HepG2 (cell line): Measurements from ENCODE around the gene UBASH3A. TPM values are rescaled to one million over a fixed set of nuclear protein-coding genes. Genes with fewer than 3 reads are reported as not detected.

ENCODE experiments used
- ATAC-seq: fragments of 200-7000 bp; cut with Tn5 transposase; 3 replicates; pipeline ENCODE4 v1.9.1; 2020; ENCODE audit warnings: mild to moderate bottlenecking, moderate library complexity
- BruUV-seq: library from RNA; stranded (reverse); fragments of 400-500 nt; replicated peaks from 2 replicates; lab custom pipeline; 2021; lab: Mats Ljungman, UMichigan
- CTCF ChIA-PET: fragments of 300-600 bp; formaldehyde crosslinking; extraction: SDS; loops from one replicate; lab custom pipeline; 2021; ENCODE audit warnings: low total read pairs, inconsistent platforms, low intra/inter-chr PET ratio; lab: Yijun Ruan, JAX
- POLR2A ChIA-PET: fragments of 350-600 bp; sonication (Branson Sonifier 250); formaldehyde crosslinking; loops from one replicate; lab custom pipeline; 2020; ENCODE audit warnings: antibody characterized with exemption, inconsistent platforms; lab: Yijun Ruan, JAX
- DNase-seq: peaks from one replicate; pipeline ENCODE4 v3.0.0-alpha.2; 2015; ENCODE audit warnings: low spot score
- FAIRE-seq: peaks from 3 replicates; lab custom pipeline; 2011; peaks lifted over from hg19 to GRCh38; lab: Jason Lieb, UNC
- H2AFZ ChIP-seq: one replicate; pipeline ENCODE4 v1.6.1; 2011; ENCODE audit warnings: low read length, inconsistent platforms
- H3K27ac ChIP-seq: fragments of 300-600 bp; 3 replicates; pipeline ENCODE4 v1.8.0; 2011; ENCODE audit warnings: mixed run types, mild to moderate bottlenecking, mixed read lengths, low read length, inconsistent platforms; ENCODE audit not compliant: insufficient read depth; ENCODE audit errors: extremely low read length
- H3K27me3 ChIP-seq, 2 experiments: fragments of 200-600 bp in 1 of 2; 2 replicates in 1 of 2; 3 replicates in 1 of 2; pipeline versions ENCODE4 v1.6.0 to v1.8.0; 2011; ENCODE audit warnings: low read length in 2 of 2, mild to moderate bottlenecking in 2 of 2, moderate library complexity in 2 of 2, inconsistent platforms in 1 of 2; ENCODE audit not compliant: insufficient read depth in 2 of 2, control insufficient read depth in 1 of 2
- H3K36me3 ChIP-seq, 2 experiments: fragments of 200-600 bp in 1 of 2; replicated peaks in 1 of 2; 2 replicates in 1 of 2; 3 replicates in 1 of 2; pipeline versions ENCODE4 v1.5.1 to v1.8.0; 2011; ENCODE audit warnings: low read length in 2 of 2, inconsistent platforms in 1 of 2; ENCODE audit not compliant: insufficient read depth in 2 of 2, control insufficient read depth in 1 of 2
- H3K4me1 ChIP-seq: 2 replicates; pipeline ENCODE4 v1.5.1; 2012; ENCODE audit warnings: low read length, inconsistent platforms; ENCODE audit not compliant: insufficient read depth
- H3K4me2 ChIP-seq: 2 replicates; pipeline ENCODE4 v1.6.0; 2011; ENCODE audit warnings: low read depth, low read length, inconsistent platforms
- H3K4me3 ChIP-seq, 3 experiments: fragments of 200-600 bp in 1 of 3; sonication (generic), shearing (Covaris generic) in 1 of 3; replicated peaks in 1 of 3; 2 replicates each; pipeline ENCODE4 v1.5.1; 2011 to 2016; ENCODE audit warnings: low read length in 3 of 3, inconsistent platforms in 2 of 3, low read depth in 2 of 3, mild to moderate bottlenecking in 2 of 3, control low read depth in 1 of 3, mixed read lengths in 1 of 3; ENCODE audit not compliant: insufficient read depth in 1 of 3
- H3K79me2 ChIP-seq: one replicate; pipeline ENCODE4 v1.6.1; 2011; ENCODE audit warnings: low read length, inconsistent platforms; ENCODE audit not compliant: insufficient read depth
- H3K9ac ChIP-seq: 2 replicates; pipeline ENCODE4 v1.6.0; 2011; ENCODE audit warnings: mild to moderate bottlenecking, low read depth, low read length, inconsistent platforms; ENCODE audit not compliant: insufficient read depth
- H3K9me3 ChIP-seq: 2 replicates; pipeline ENCODE4 v1.5.1; 2012; ENCODE audit warnings: mild to moderate bottlenecking, low read length
- H4K20me1 ChIP-seq: 2 replicates; pipeline ENCODE4 v1.6.0; 2011; ENCODE audit warnings: inconsistent platforms, mild to moderate bottlenecking, low read length, moderate library complexity; ENCODE audit not compliant: insufficient read depth
- BATF2 ChIP-seq: sonication (generic); formaldehyde crosslinking; IDR thresholded peaks from 2 replicates; pipeline ENCODE4 v1.8.0; 2022; ENCODE audit warnings: mild to moderate bottlenecking, missing genetic modification reagents, moderate library complexity
- BRCA1 ChIP-seq: sonication (generic); formaldehyde crosslinking; IDR thresholded peaks from 2 replicates; pipeline ENCODE4 v1.4.0; 2020; ENCODE audit warnings: missing genetic modification reagents
- CSRNP2 ChIP-seq: sonication (generic); formaldehyde crosslinking; conservative IDR thresholded peaks from 2 replicates; pipeline ENCODE4 v1.8.0; 2022; ENCODE audit warnings: low read depth, missing genetic modification reagents
- HOXA3 ChIP-seq: sonication (generic); formaldehyde crosslinking; IDR thresholded peaks from 2 replicates; pipeline ENCODE4 v1.5.0; 2020; ENCODE audit warnings: missing genetic modification reagents
- KDM4B ChIP-seq: sonication (generic); formaldehyde crosslinking; IDR thresholded peaks from 2 replicates; pipeline ENCODE4 v1.4.0; 2020; ENCODE audit warnings: missing genetic modification reagents
- LRRFIP1 ChIP-seq: sonication (generic); formaldehyde crosslinking; conservative IDR thresholded peaks from 2 replicates; pipeline ENCODE4 v1.4.0; 2020; ENCODE audit warnings: missing genetic modification reagents
- NFYB ChIP-seq: sonication (generic); formaldehyde crosslinking; IDR thresholded peaks from 2 replicates; pipeline ENCODE4 v1.4.0; 2020; ENCODE audit warnings: missing genetic modification reagents
- PAF1 ChIP-seq: IDR thresholded peaks from 2 replicates; pipeline ENCODE4 v1.6.1; 2016; ENCODE audit warnings: missing genetic modification reagents, missing compliant biosample characterization
- PBX3 ChIP-seq: sonication (generic); formaldehyde crosslinking; IDR thresholded peaks from 2 replicates; pipeline ENCODE4 v1.8.1; 2023; ENCODE audit warnings: missing genetic modification reagents, inconsistent platforms, borderline replicate concordance
- SMARCC2 ChIP-seq: fragments of 450-650 bp; IDR thresholded peaks from 2 replicates; pipeline ENCODE4 v1.6.1; 2017; ENCODE audit warnings: antibody characterized with exemption, mild to moderate bottlenecking
- TBP ChIP-seq: sonication (generic); formaldehyde crosslinking; IDR thresholded peaks from 2 replicates; pipeline ENCODE4 v1.5.0; 2020; ENCODE audit warnings: missing genetic modification reagents
- ZFP90 ChIP-seq: sonication (generic); formaldehyde crosslinking; IDR thresholded peaks from 2 replicates; pipeline ENCODE4 v1.8.0; 2022; ENCODE audit warnings: missing genetic modification reagents, mild to moderate bottlenecking, inconsistent platforms, borderline replicate concordance
- ZNF451 ChIP-seq: sonication (generic); formaldehyde crosslinking; IDR thresholded peaks from 2 replicates; pipeline ENCODE4 v1.5.0; 2020; ENCODE audit warnings: mild to moderate bottlenecking, missing genetic modification reagents
- WGBS: methylation state at CpG from one replicate; pipeline ENCODE4 v1.1.6; 2017; ENCODE audit warnings: low lambda C conversion rate; 5-methylcytosine and 5-hydroxymethylcytosine counted together
- in situ Hi-C: cut with HindIII; loops from 2 replicates; pipeline ENCODE4 v1.10.0; 2017; ENCODE audit warnings: low pct_unique_long_range_greater_than_20kb; ENCODE audit not compliant: extremely low pct_ligation_motif_present
- intact Hi-C: fragments of 100-400 bp; cut with micrococcal nuclease; formaldehyde crosslinking; loops from one replicate; pipeline ENCODE4 v1.10.0; 2022; ENCODE audit not compliant: unreplicated experiment
- polyA plus RNA-seq, 8 experiments: library from polyadenylated mRNA; depleted of rRNA in 3 of 8; stranded (reverse) in 7 of 8; unstranded in 1 of 8; fragments of >200 nt; fragmentation: Illumina TruSeq in 4 of 8; extraction: Trizol in 4 of 8; gene quantifications; 2 replicates each; pipeline versions ENCODE4 v1.2.1 to v1.2.3, GENCODE V29; 2011 to 2016; ENCODE audit warnings: low read depth in 4 of 8, missing spikeins in 1 of 8, mixed read lengths in 1 of 8; ENCODE audit not compliant: insufficient read depth in 1 of 8
- total RNA-seq, 5 experiments: library from RNA; depleted of rRNA; stranded (reverse); fragments of >200 nt; fragmentation: Illumina TruSeq; extraction: Trizol; gene quantifications; 2 replicates each; pipeline ENCODE4 v1.2.3, GENCODE V29; 2016; ENCODE audit warnings: low read depth in 1 of 5

The UBASH3A gene
- total and polyA plus RNA-seq, 2 of the 13 experiments (the other 11 are each of a cell fraction or from before 2014, with no cell fraction given): not detected

GRCh38 chr21:42390696-42391095, 13.0 kb upstream of the UBASH3A start:
- WGBS: 62% methylated on average over 2 of the region's 2 CpGs
- in situ Hi-C loops: no loop called here
- Histone ChIP-seq H3K4me1 (peaks cover 81% of the 10 kb centered on the region), H2AFZ (no peak overlapping the region), H3K9ac (no peak overlapping the region), H3K79me2 (no peaks in the 10 kb centered on the region)
- TF ChIP-seq CSRNP2 (CRISPR knock-in tag) (no peak), BATF2 (no peak), HOXA3 (no peak), PAF1 (no peak), BRCA1 (no peak), ZFP90 (CRISPR knock-in tag) (no peak), ZNF451 (CRISPR knock-in tag) (no peak), NFYB (no peak), KDM4B (CRISPR knock-in tag) (no peak), TBP (CRISPR knock-in tag) (no peak), LRRFIP1 (CRISPR knock-in tag) (no peak), PBX3 (no peak), SMARCC2 (no peak)
- TF ChIP-seq, all 625 proteins: peak for 0
- Histone ChIP-seq H3K4me3 (no peak overlapping the region), H3K4me2 (peak overlapping the region; percentile 36; the same call in 1 of the 2 replicates), H4K20me1 (no peaks in the 10 kb centered on the region), H3K27me3 (no peaks in the 10 kb centered on the region), H3K27ac (no peak overlapping the region), H3K9me3 (no peaks in the 10 kb centered on the region), H3K36me3 (no peaks in the 10 kb centered on the region)
- ChIA-PET POLR2A (interaction anchor here (0.9 kb wide), 1 partner anchor 9 kb away, joined by 3 read pairs; no protein-coding TSS in a partner anchor), CTCF (no interaction called here)
- no TSS peak for BruUV-seq
- no peak for DNase-seq
- intact Hi-C loops: no loop called here
- ATAC-seq: no peak
- no peak for FAIRE-seq
